Suprapubic skin (tissue), 4 donors: ENCODE results near the gene STIP1. TPM values are rescaled to one million over a fixed set of nuclear protein-coding genes. Genes with fewer than 3 reads are reported as not detected.
A peak's percentile ranks its signal among the peaks of the same experiment; 100 is the strongest.

Experiments
- DNase-seq, 2 donors: peaks; one replicate each; pipeline ENCODE4 v3.0.0-alpha.2; 2019; ENCODE audit warnings: low spot score in 2 of 2
- H3K27ac ChIP-seq: fragments of 200-600 bp; sonication (generic); one replicate; pipeline ENCODE4 v1.5.1; 2019
- H3K27me3 ChIP-seq: fragments of 200-600 bp; sonication (generic); one replicate; pipeline ENCODE4 v1.5.1; 2019
- H3K36me3 ChIP-seq: fragments of 200-600 bp; sonication (generic); one replicate; pipeline ENCODE4 v1.5.1; 2019
- H3K4me1 ChIP-seq: fragments of 200-600 bp; sonication (generic); one replicate; pipeline ENCODE4 v1.5.1; 2019
- H3K4me3 ChIP-seq: fragments of 200-600 bp; sonication (generic); one replicate; pipeline ENCODE4 v1.5.1; 2019; ENCODE audit warnings: mild to moderate bottlenecking
- H3K9me3 ChIP-seq: fragments of 200-600 bp; sonication (generic); one replicate; pipeline ENCODE4 v1.5.1; 2019
- CTCF ChIP-seq, 2 donors: fragments of 200-600 bp in 1 of 2; fragments of 450-650 bp in 1 of 2; sonication (generic) in 1 of 2; IDR thresholded peaks; one replicate each; pipeline ENCODE4 v1.5.1; 2016 to 2019; ENCODE audit warnings: antibody characterized with exemption in 2 of 2, mild to moderate bottlenecking in 1 of 2, moderate library complexity in 1 of 2
- EP300 ChIP-seq: sonication (generic); formaldehyde crosslinking; IDR thresholded peaks from one replicate; pipeline ENCODE4 v1.6.1; 2017; ENCODE audit warnings: antibody characterized with exemption
- POLR2A ChIP-seq, 2 donors: fragments of 450-650 bp; IDR thresholded peaks; one replicate each; pipeline ENCODE4 v1.6.1; 2017; ENCODE audit warnings: antibody characterized with exemption in 2 of 2, mild to moderate bottlenecking in 2 of 2, moderate library complexity in 2 of 2
- POLR2AphosphoS5 ChIP-seq, 3 donors: sonication (generic); formaldehyde crosslinking; IDR thresholded peaks; one replicate each; pipeline ENCODE4 v1.6.1; 2017; ENCODE audit warnings: antibody characterized with exemption in 3 of 3
- WGBS: methylation state at CpG from one replicate; pipeline ENCODE4 v1.1.5; 2018; 5-methylcytosine and 5-hydroxymethylcytosine counted together
- total RNA-seq, 4 donors: library from RNA; depleted of rRNA; stranded (reverse); fragments of >200 nt; gene quantifications; one replicate each; pipeline ENCODE4 v1.1.0, GENCODE V29; 2016

Gene STIP1
- total RNA-seq, 4 donors from 2014 or later: 47.1 to 93.9 (median 87.4) TPM

GRCh38 chr11:64173616-64174355, 12.2 kb upstream of the STIP1 start:
- Histone ChIP-seq H3K4me1 (no peaks in the 10 kb centered on the region), H3K4me3 (no peak overlapping the region), H3K27ac (no peak overlapping the region), H3K27me3 (no peaks in the 10 kb centered on the region), H3K9me3 (no peaks in the 10 kb centered on the region), H3K36me3 (no peaks in the 10 kb centered on the region)
- DNase-seq: no peak
- TF ChIP-seq POLR2A (IDR thresholded peaks at IDR 0.05) (no peak), EP300 (no peak), CTCF (IDR thresholded peaks at IDR 0.05) (no peak), POLR2AphosphoS5 (IDR thresholded peaks at IDR 0.05) (no peak)
- WGBS: 95% methylated on average over 4 of the region's 4 CpGs

GRCh38 chr11:64176751-64177150, 9.2 kb upstream of the STIP1 start:
- H3K27ac ChIP-seq: no peak overlapping the region
- no peak for DNase-seq
- 92% methylated on average over 8 of the region's 8 CpGs for WGBS
- no peak overlapping the region for H3K4me3 ChIP-seq
- no peaks in the 10 kb centered on the region for H3K9me3 ChIP-seq
- H3K36me3 ChIP-seq: no peaks in the 10 kb centered on the region
- TF ChIP-seq POLR2AphosphoS5 (IDR thresholded peaks at IDR 0.05) (no peak), POLR2A (IDR thresholded peaks at IDR 0.05) (no peak), CTCF (IDR thresholded peaks at IDR 0.05) (no peak), EP300 (no peak)
- H3K4me1 ChIP-seq: peaks cover 14% of the 10 kb centered on the region
- H3K27me3 ChIP-seq: no peaks in the 10 kb centered on the region

- Histone ChIP-seq H3K27ac (no peak overlapping the region), H3K36me3 (no peaks in the 10 kb centered on the region), H3K27me3 (no peaks in the 10 kb centered on the region), H3K4me1 (peaks cover 29% of the 10 kb centered on the region), H3K4me3 (no peak overlapping the region), H3K9me3 (no peaks in the 10 kb centered on the region)
- WGBS: 91% methylated on average over 1 of the region's 1 CpG
- DNase-seq: no peak
- TF ChIP-seq CTCF (IDR thresholded peaks at IDR 0.05): no peak
- TF ChIP-seq POLR2AphosphoS5 (IDR thresholded peaks at IDR 0.05): no peak
- no peak for TF ChIP-seq POLR2A (IDR thresholded peaks at IDR 0.05)
- no peak for TF ChIP-seq EP300
Observed at GRCh38 chr11:64178203-64178602, 7.8 kb upstream of the STIP1 start.

- no peak overlapping the region for H3K27ac ChIP-seq
- H3K9me3 ChIP-seq: no peaks in the 10 kb centered on the region
- no peak for DNase-seq
- peaks cover 38% of the 10 kb centered on the region for H3K4me1 ChIP-seq
- H3K36me3 ChIP-seq: no peaks in the 10 kb centered on the region
- 92% methylated on average over 9 of the region's 12 CpGs for WGBS
- TF ChIP-seq POLR2A (IDR thresholded peaks at IDR 0.05): no peak
- no peak for TF ChIP-seq EP300
- no peak for TF ChIP-seq CTCF (IDR thresholded peaks at IDR 0.05)
- TF ChIP-seq POLR2AphosphoS5 (IDR thresholded peaks at IDR 0.05): no peak
- H3K27me3 ChIP-seq: no peaks in the 10 kb centered on the region
- H3K4me3 ChIP-seq: no peak overlapping the region
Observed at GRCh38 chr11:64178951-64179639, 6.9 kb upstream of the STIP1 start.

GRCh38 chr11:64180891-64181290, 5.1 kb upstream of the STIP1 start:
- Histone ChIP-seq H3K27ac (peak overlapping the region; percentile 74), H3K4me1 (peaks cover 48% of the 10 kb centered on the region), H3K4me3 (no peak overlapping the region), H3K27me3 (no peaks in the 10 kb centered on the region), H3K36me3 (no peaks in the 10 kb centered on the region), H3K9me3 (no peaks in the 10 kb centered on the region)
- no peak for TF ChIP-seq CTCF (IDR thresholded peaks at IDR 0.05)
- TF ChIP-seq POLR2AphosphoS5 (IDR thresholded peaks at IDR 0.05): no peak
- TF ChIP-seq POLR2A (IDR thresholded peaks at IDR 0.05): no peak
- TF ChIP-seq EP300: no peak
- DNase-seq: no peak
- WGBS: 58% methylated on average over 5 of the region's 5 CpGs
